ENCODE results near the gene UCHL1. TPM values are rescaled to one million over a fixed set of nuclear protein-coding genes. Genes with fewer than 3 reads are reported as not detected.

Gene UCHL1
- total RNA-seq = 24.9 and 49.9 TPM in 2 replicates

GRCh38 chr4:41256740-41257256, at the start of gene UCHL1:
Gene UCHL1 (plus strand): TSS chr4:41256928. CDS start chr4:41256977, 49 bp downstream.
- DNase-seq (ENCODE audit: low read depth in 2 of 2) = peak in 1 of 2 donors; percentile 65

GRCh38 chr4:41207291-41207831, 49.4 kb upstream of the UCHL1 start:
- no peak for DNase-seq (ENCODE audit: low read depth in 2 of 2)

- peak in 1 of 2 donors; percentile 29 for DNase-seq (ENCODE audit: low read depth in 2 of 2)
Measured at GRCh38 chr4:41209187-41209586, 47.5 kb upstream of the UCHL1 start.

- DNase-seq (ENCODE audit: low read depth in 2 of 2) = no peak
Measured at GRCh38 chr4:41209901-41210300, 46.8 kb upstream of the UCHL1 start.

GRCh38 chr4:41211951-41212615, 44.6 kb upstream of the UCHL1 start:
- no peak for DNase-seq (ENCODE audit: low read depth in 2 of 2)

GRCh38 chr4:41212616-41213203, 44.0 kb upstream of the UCHL1 start:
- peak in 1 of 2 donors; percentile 84 for DNase-seq (ENCODE audit: low read depth in 2 of 2)

- peak in 1 of 2 donors; percentile 26 for DNase-seq (ENCODE audit: low read depth in 2 of 2)
Measured at GRCh38 chr4:41213625-41214135, 43.0 kb upstream of the UCHL1 start.

GRCh38 chr4:41214136-41214824, 42.4 kb upstream of the UCHL1 start, which contains the start of gene APBB2:
Gene APBB2 (minus strand): TSS chr4:41214542. CDS start chr4:41033254, 181,288 bp downstream.
- DNase-seq (ENCODE audit: low read depth in 2 of 2) = peak; percentile 91 to 98

GRCh38 chr4:41214825-41215146, 41.9 kb upstream of the UCHL1 start:
- no peak for DNase-seq (ENCODE audit: low read depth in 2 of 2)

- peak in 1 of 2 donors; percentile 15 for DNase-seq (ENCODE audit: low read depth in 2 of 2)
Measured at GRCh38 chr4:41215155-41215554, 41.6 kb upstream of the UCHL1 start.

- no peak for DNase-seq (ENCODE audit: low read depth in 2 of 2)
Measured at GRCh38 chr4:41215969-41216293, 40.8 kb upstream of the UCHL1 start.

- peak in 1 of 2 donors; percentile 72 for DNase-seq (ENCODE audit: low read depth in 2 of 2)
Measured at GRCh38 chr4:41216294-41217019, 40.3 kb upstream of the UCHL1 start.

- peak in 1 of 2 donors; percentile 71 for DNase-seq (ENCODE audit: low read depth in 2 of 2)
Measured at GRCh38 chr4:41217020-41217333, 39.8 kb upstream of the UCHL1 start.

GRCh38 chr4:41217374-41217773, 39.4 kb upstream of the UCHL1 start:
- DNase-seq (ENCODE audit: low read depth in 2 of 2) = peak in 1 of 2 donors; percentile 16

- no peak for DNase-seq (ENCODE audit: low read depth in 2 of 2)
Measured at GRCh38 chr4:41218703-41219102, 38.0 kb upstream of the UCHL1 start.

- DNase-seq (ENCODE audit: low read depth in 2 of 2) = no peak
Measured at GRCh38 chr4:41219421-41219950, 37.2 kb upstream of the UCHL1 start.

- no peak for DNase-seq (ENCODE audit: low read depth in 2 of 2)
Measured at GRCh38 chr4:41221850-41222645, 34.7 kb upstream of the UCHL1 start.

GRCh38 chr4:41227902-41228301, 28.8 kb upstream of the UCHL1 start:
- DNase-seq (ENCODE audit: low read depth in 2 of 2) = no peak

GRCh38 chr4:41232406-41232805, 24.3 kb upstream of the UCHL1 start:
- DNase-seq (ENCODE audit: low read depth in 2 of 2) = peak in 1 of 2 donors; percentile 30

- no peak for DNase-seq (ENCODE audit: low read depth in 2 of 2)
Measured at GRCh38 chr4:41232856-41233255, 23.9 kb upstream of the UCHL1 start.

Measured in dermis microvascular lymphatic vessel endothelial cell (primary cell).